Posterior cingulate gyrus (tissue), 11 donors: ENCODE data around the gene YIPF3.
A peak's percentile ranks its signal among the peaks of the same experiment; 100 is the strongest.
"Not testable (repeated sequence)": the region's sequence is repeated elsewhere in the genome, so short reads cannot be mapped to it uniquely, and the experiment has no call there.

ENCODE experiments used
- DNase-seq, 10 donors: peaks; one replicate each; pipeline versions ENCODE4 v3.0.0 to v3.0.0-alpha.2; 2020 to 2021; ENCODE audit warnings: mixed read lengths in 3 of 10
- intact Hi-C: fragments of 100-400 bp; cut with DNase I; formaldehyde crosslinking; loops from one replicate; pipeline ENCODE4 v1.15.1; 2023

YIPF3 gene

GRCh38 chr6:43510827-43511163 is 5.9 kb downstream of the YIPF3 start:
- DNase-seq, result peak in 1 of 10 donors; percentile 78
- intact Hi-C loops, result no loop called here

GRCh38 chr6:43509984-43510826 is 6.5 kb downstream of the YIPF3 start, which contains the start of gene LRRC73:
Gene LRRC73, minus strand, starts transcription at chr6:43510346. Its CDS starts 561 bp downstream, at chr6:43509785.
- intact Hi-C loops, result loop anchor here (10.0 kb wide), 1 partner anchor 245 kb away; no protein-coding TSS in a partner anchor
- DNase-seq, result peak; percentile 79 to 98 (median 88)

GRCh38 chr6:43509142-43509983 is 7.4 kb downstream of the YIPF3 start:
- intact Hi-C loops, result loop anchor here (10.0 kb wide), 1 partner anchor 245 kb away; no protein-coding TSS in a partner anchor
- DNase-seq, result peak in 2 of 10 donors; percentile 82 to 89

GRCh38 chr6:43508481-43509141 is 8.1 kb downstream of the YIPF3 start:
- peak in 1 of 10 donors; percentile 72 for DNase-seq
- intact Hi-C loops, result loop anchor here (10.0 kb wide), 1 partner anchor 244 kb away; no protein-coding TSS in a partner anchor

GRCh38 chr6:43506667-43507471 is 9.9 kb downstream of the YIPF3 start:
- intact Hi-C loops, result loop anchor here (2.0 to 10.0 kb wide), 2 partner anchors 52 to 242 kb away; partner anchors contain the start of gene DLK2
- peak; percentile 57 to 96 (median 85) for DNase-seq

- intact Hi-C loops, result loop anchor here (2.0 to 10.0 kb wide), 2 partner anchors 51 to 241 kb away; partner anchors contain the start of gene DLK2
- DNase-seq, result peak in 1 of 10 donors; percentile 34
Observed at GRCh38 chr6:43506171-43506570, 10.6 kb downstream of the YIPF3 start.

- peak in 1 of 10 donors; percentile 83 for DNase-seq
- intact Hi-C loops, result loop anchor here (2.0 to 10.0 kb wide), 2 partner anchors 51 to 241 kb away; partner anchors contain the start of gene DLK2
Observed at GRCh38 chr6:43505718-43506117, 11.0 kb downstream of the YIPF3 start.

- peak in 1 of 10 donors; percentile 71 for DNase-seq
Observed at GRCh38 chr6:43504756-43505593, 11.8 kb downstream of the YIPF3 start.

GRCh38 chr6:43503443-43503842 is 13.3 kb downstream of the YIPF3 start:
- intact Hi-C loops, result loop anchor here (10.0 kb wide), 1 partner anchor 239 kb away; no protein-coding TSS in a partner anchor
- peak in 1 of 10 donors; percentile 54 for DNase-seq

More at GRCh38 chr6:43504756-43505593, 11.8 kb downstream of the YIPF3 start:
- intact Hi-C loops, result loop anchor here (10.0 kb wide), 1 partner anchor 240 kb away; no protein-coding TSS in a partner anchor

- intact Hi-C loops, result loop anchor here (10.0 kb wide), 1 partner anchor 238 kb away; no protein-coding TSS in a partner anchor
- DNase-seq, result peak in 1 of 10 donors; percentile 71
Observed at GRCh38 chr6:43502666-43503065, 14.1 kb downstream of the YIPF3 start.

GRCh38 chr6:43500921-43501320 is 15.8 kb downstream of the YIPF3 start:
- DNase-seq, result no peak
- intact Hi-C loops, result loop anchor here (10.0 kb wide), 1 partner anchor 236 kb away; no protein-coding TSS in a partner anchor

- intact Hi-C loops, result no loop called here
- DNase-seq, result peak in 2 of 10 donors; percentile 22 to 71
Observed at GRCh38 chr6:43499028-43499815, 17.5 kb downstream of the YIPF3 start.

GRCh38 chr6:43498291-43498690 is 18.4 kb downstream of the YIPF3 start:
- intact Hi-C loops, result not testable (repeated sequence)
- peak in 1 of 10 donors; percentile 22 for DNase-seq

- peak in 2 of 10 donors; percentile 62 to 74 for DNase-seq
- intact Hi-C loops, result loop anchor here (2.0 kb wide), 1 partner anchor 43 kb away; the partner anchor contains the start of gene DLK2
Observed at GRCh38 chr6:43497689-43498088, 19.0 kb downstream of the YIPF3 start.

- intact Hi-C loops, result loop anchor here (2.0 kb wide), 1 partner anchor 42 kb away; the partner anchor contains the start of gene DLK2
Observed at GRCh38 chr6:43497129-43497396, 19.7 kb downstream of the YIPF3 start.

GRCh38 chr6:43496370-43497128 is 20.2 kb downstream of the YIPF3 start:
- intact Hi-C loops, result loop anchor here (2.0 kb wide), 1 partner anchor 42 kb away; the partner anchor contains the start of gene DLK2
- peak in 6 of 10 donors; percentile 50 to 92 (median 70) for DNase-seq

More at GRCh38 chr6:43497129-43497396, 19.7 kb downstream of the YIPF3 start:
- DNase-seq, result peak in 1 of 10 donors; percentile 46
